Activated naive CD4-positive, alpha-beta T cell treated with anti-CD3 and anti-CD28 coated beads for 36 hours (primary cell): ENCODE measurements around the gene CLIP2. TPM values are rescaled to one million over a fixed set of nuclear protein-coding genes. Genes with fewer than 3 reads are reported as not detected.

Experiments
- total RNA-seq, 2 experiments: library from RNA; stranded (reverse); gene quantifications; one replicate each; pipeline ENCODE4 v1.2.3, GENCODE V29; 2021

The CLIP2 gene
- total RNA-seq, 2 experiments from 2014 or later, result 1.2 to 1.6 TPM

Other genes with a start within 250 kb of the CLIP2 start
- 1 to 10 TPM; 7.9 to 9.2 TPM for gene LIMK1, start 205.6 kb upstream of the CLIP2 start, total RNA-seq
- gene EIF4H, start 115.1 kb upstream of the CLIP2 start, total RNA-seq, result 100 to 1,000 TPM; 492 to 518 TPM
- gene LAT2, start 79.4 kb upstream of the CLIP2 start, total RNA-seq, result 1 to 10 TPM; 2.4 to 2.6 TPM
- 10 to 100 TPM; 91.5 to 96.0 TPM for gene RFC2, start 35.0 kb upstream of the CLIP2 start, total RNA-seq
- gene GTF2IRD1, start 164.5 kb downstream of the CLIP2 start, total RNA-seq, result 1 to 10 TPM; 2.9 to 5.5 TPM